CD14-positive monocyte (primary cell): ENCODE data around the gene FAM111B. TPM values are rescaled to one million over a fixed set of nuclear protein-coding genes. Genes with fewer than 3 reads are reported as not detected.
"Not testable (repeated sequence)": the region's sequence is repeated elsewhere in the genome, so short reads cannot be mapped to it uniquely, and the experiment has no call there.

Experiments
- DNase-seq, 3 donors: peaks; one replicate each; pipeline ENCODE4 v3.0.0-alpha.2; 2011 to 2022
- H2AFZ ChIP-seq: 2 replicates; pipeline ENCODE4 v1.6.0; 2012; ENCODE audit warnings: mild to moderate bottlenecking, low read depth, low read length, inconsistent platforms; ENCODE audit not compliant: insufficient read depth, poor library complexity, severe bottlenecking
- H3K27ac ChIP-seq, 2 donors: 1 replicate in 1 of 2; 2 replicates in 1 of 2; pipeline ENCODE4 v1.5.1; 2012 to 2013; ENCODE audit warnings: low read length in 2 of 2, control low read depth in 1 of 2, inconsistent platforms in 1 of 2, low read depth in 1 of 2, mild to moderate bottlenecking in 1 of 2
- H3K27me3 ChIP-seq, 2 donors: one replicate each; pipeline versions ENCODE4 v1.6.0 to v1.6.1; 2011 to 2013; ENCODE audit warnings: low read length in 2 of 2; ENCODE audit not compliant: control insufficient read depth in 2 of 2, insufficient read depth in 2 of 2
- H3K36me3 ChIP-seq, 2 donors: replicated peaks in 1 of 2; 1 replicate in 1 of 2; 2 replicates in 1 of 2; pipeline versions ENCODE4 v1.5.1 to v1.6.1; 2012 to 2013; ENCODE audit warnings: low read length in 2 of 2, control low read depth in 1 of 2, inconsistent platforms in 1 of 2, mild to moderate bottlenecking in 1 of 2; ENCODE audit not compliant: insufficient read depth in 2 of 2, control insufficient read depth in 1 of 2
- H3K4me1 ChIP-seq, 2 donors: 1 replicate in 1 of 2; 2 replicates in 1 of 2; pipeline versions ENCODE4 v1.5.1 to v1.6.1; 2012 to 2013; ENCODE audit warnings: low read length in 2 of 2, control low read depth in 1 of 2, inconsistent platforms in 1 of 2, mild to moderate bottlenecking in 1 of 2, moderate library complexity in 1 of 2; ENCODE audit not compliant: insufficient read depth in 2 of 2, control insufficient read depth in 1 of 2
- H3K4me2 ChIP-seq: replicated peaks from 2 replicates; pipeline ENCODE3; 2012; ENCODE audit warnings: low read length, moderate library complexity, mild to moderate bottlenecking; ENCODE audit not compliant: poor library complexity, severe bottlenecking; ENCODE audit errors: extremely low read depth
- H3K4me3 ChIP-seq, 3 experiments: fragments of 200-600 bp in 1 of 3; sonication (generic) in 1 of 3; replicated peaks in 1 of 3; 1 replicate in 2 of 3; 2 replicates in 1 of 3; pipeline ENCODE4 v1.5.1; 2011 to 2013; ENCODE audit warnings: low read length in 3 of 3, mild to moderate bottlenecking in 3 of 3, control low read depth in 2 of 3, low read depth in 2 of 3, inconsistent platforms in 1 of 3, moderate library complexity in 1 of 3
- H3K79me2 ChIP-seq: 2 replicates; pipeline ENCODE4 v1.6.0; 2012; ENCODE audit warnings: mild to moderate bottlenecking, control low read depth, inconsistent platforms, low read length, moderate library complexity; ENCODE audit not compliant: insufficient read depth
- H3K9ac ChIP-seq: 2 replicates; pipeline ENCODE4 v1.6.0; 2017; ENCODE audit warnings: low read length, mild to moderate bottlenecking; ENCODE audit not compliant: insufficient read depth, poor library complexity, severe bottlenecking
- H3K9me3 ChIP-seq, 2 donors: replicated peaks in 1 of 2; 1 replicate in 1 of 2; 2 replicates in 1 of 2; pipeline versions ENCODE4 v1.5.1 to v1.6.1; 2012 to 2013; ENCODE audit warnings: low read length in 2 of 2, control low read depth in 1 of 2; ENCODE audit not compliant: control insufficient read depth in 1 of 2, insufficient read depth in 1 of 2
- H4K20me1 ChIP-seq: 2 replicates; pipeline ENCODE4 v1.6.0; 2012; ENCODE audit warnings: mild to moderate bottlenecking, low read length, control low read depth, moderate library complexity; ENCODE audit not compliant: insufficient read depth
- H3K27ac Mint-ChIP-seq, 7 donors: one replicate each; pipeline ENCODE4 v1.8.0; 2020; ENCODE audit warnings: mild to moderate bottlenecking in 7 of 7, mixed read lengths in 7 of 7, moderate library complexity in 6 of 7, inconsistent platforms in 2 of 7
- H3K27me3 Mint-ChIP-seq, 3 donors: one replicate each; pipeline ENCODE4 v1.8.0; 2021 to 2022; ENCODE audit warnings: low read depth in 3 of 3, mild to moderate bottlenecking in 3 of 3, mixed read lengths in 3 of 3, moderate library complexity in 3 of 3, inconsistent platforms in 1 of 3
- H3K36me3 Mint-ChIP-seq, 2 donors: one replicate each; pipeline ENCODE4 v1.8.0; 2020; ENCODE audit warnings: mixed read lengths in 2 of 2, inconsistent platforms in 1 of 2, mild to moderate bottlenecking in 1 of 2
- H3K4me1 Mint-ChIP-seq: one replicate; pipeline ENCODE4 v1.8.0; 2020; ENCODE audit warnings: mild to moderate bottlenecking, mixed read lengths
- H3K4me3 Mint-ChIP-seq, 2 donors: one replicate each; pipeline ENCODE4 v1.8.0; 2020; ENCODE audit warnings: mild to moderate bottlenecking in 2 of 2, mixed read lengths in 2 of 2, moderate library complexity in 1 of 2
- H3K9me3 Mint-ChIP-seq, 7 donors: one replicate each; pipeline ENCODE4 v1.8.0; 2020 to 2022; ENCODE audit warnings: mixed read lengths in 7 of 7, mild to moderate bottlenecking in 6 of 7, moderate library complexity in 6 of 7, inconsistent platforms in 2 of 7
- CTCF ChIP-seq: fragments of 200-600 bp; IDR thresholded peaks from one replicate; pipeline ENCODE4 v1.8.0; 2022; ENCODE audit warnings: antibody characterized with exemption, mild to moderate bottlenecking
- WGBS: methylation state at CpG from one replicate; pipeline ENCODE4 v1.1.5; 2013; ENCODE audit warnings: missing lambda C conversion rate; ENCODE audit not compliant: insufficient coverage; 5-methylcytosine and 5-hydroxymethylcytosine counted together
- intact Hi-C, 2 donors: fragments of 100-400 bp; cut with micrococcal nuclease; formaldehyde crosslinking; loops; one replicate each; pipeline versions ENCODE4 v1.15.0 to v1.15.1; 2023
- polyA plus RNA-seq, 3 donors: library from polyadenylated mRNA; depleted of rRNA in 1 of 3; unstranded in 2 of 3; stranded (reverse) in 1 of 3; fragments of 300-500 nt in 2 of 3; fragments of >200 nt in 1 of 3; fragmentation: Illumina TruSeq in 2 of 3; gene quantifications; 1 replicate in 2 of 3; 2 replicates in 1 of 3; pipeline ENCODE4 v1.2.3, GENCODE V29; 2012 to 2021

FAM111B gene
- polyA plus RNA-seq, 3 donors = 0.09 TPM; not detected in 2

- Mint-ChIP-seq H3K27me3 (no peaks in the 10 kb centered on the region), H3K4me1 (no peaks in the 10 kb centered on the region), H3K27ac (no peak overlapping the region), H3K4me3 (no peak overlapping the region), H3K9me3 (peaks cover 33 to 45% (median 37%) of the 10 kb centered on the region in 7 donors), H3K36me3 (peaks cover 67 to 84% of the 10 kb centered on the region in 2 donors)
- intact Hi-C loops = no loop called here
- H3K9me3 ChIP-seq = peaks cover 22 to 48% of the 10 kb centered on the region in 2 donors
- no peak overlapping the region for H3K27ac ChIP-seq
- no peak overlapping the region for H2AFZ ChIP-seq
- H3K36me3 ChIP-seq = peaks cover 15 to 84% of the 10 kb centered on the region in 2 donors
- H3K79me2 ChIP-seq = no peaks in the 10 kb centered on the region
- no peaks in the 10 kb centered on the region for H3K27me3 ChIP-seq
- H3K4me2 ChIP-seq = no peak overlapping the region
- H4K20me1 ChIP-seq = no peaks in the 10 kb centered on the region
- no peak for DNase-seq
- no peak overlapping the region for H3K4me3 ChIP-seq
- no peaks in the 10 kb centered on the region for H3K4me1 ChIP-seq
- no peak overlapping the region for H3K9ac ChIP-seq
- TF ChIP-seq CTCF = no peak
Observed at GRCh38 chr11:59119826-59120225, 12.8 kb downstream of the FAM111B start.

DNA sequence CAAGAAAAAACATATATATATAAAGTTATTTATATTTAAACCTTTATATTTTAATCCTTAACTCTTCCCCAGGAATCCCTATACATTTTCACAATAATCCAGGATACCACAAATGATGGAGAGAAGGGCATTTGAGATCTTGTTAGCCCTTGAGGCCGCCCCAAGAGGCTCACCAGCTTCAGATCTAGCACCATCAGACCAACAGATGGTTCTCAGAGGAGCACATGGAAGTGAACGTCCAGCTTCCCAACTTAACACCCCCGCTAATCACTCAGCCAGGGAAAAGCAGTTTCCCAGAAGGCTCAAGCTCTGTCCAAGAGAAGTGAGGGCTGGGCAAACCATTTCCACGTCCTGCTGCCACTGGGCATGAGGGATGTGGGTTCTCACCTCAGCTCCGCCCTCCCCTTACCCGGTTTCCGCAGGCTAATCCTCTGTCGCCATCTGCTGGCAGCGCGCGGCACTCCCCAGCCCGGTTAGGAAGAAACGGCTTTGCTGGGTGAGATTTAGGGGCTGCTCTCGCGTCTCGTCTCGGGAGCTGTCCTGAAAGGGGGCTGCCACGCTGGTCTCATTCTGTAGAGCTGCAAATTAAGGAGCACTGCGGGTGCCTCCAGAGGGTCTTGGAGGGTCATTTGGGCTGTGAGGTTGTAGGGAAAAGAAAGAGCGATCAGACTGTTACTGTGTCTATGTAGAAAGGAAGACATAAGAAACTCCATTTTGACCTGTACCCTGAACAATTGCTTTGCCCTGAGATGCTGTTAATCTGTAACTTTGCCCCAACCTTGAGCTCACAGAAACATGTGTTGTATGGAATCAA lies 28.8 kb downstream of the FAM111B start:
- 15% methylated on average over 9 of the region's 20 CpGs for WGBS
- Histone ChIP-seq H3K79me2 (peaks cover 6% of the 10 kb centered on the region), H3K9ac (no peak overlapping the region), H3K4me1 (peaks cover 5 to 8% of the 10 kb centered on the region in 2 donors), H3K36me3 (peaks cover 16 to 55% of the 10 kb centered on the region in 2 donors), H3K27ac (no peak overlapping the region), H4K20me1 (no peaks in the 10 kb centered on the region), H2AFZ (peak overlapping the region; percentile 80), H3K4me2 (peak overlapping the region; percentile 49), H3K4me3 (no peak overlapping the region), H3K27me3 (no peaks in the 10 kb centered on the region), H3K9me3 (peaks cover 16 to 26% of the 10 kb centered on the region in 2 donors)
- Mint-ChIP-seq H3K36me3 (peaks cover 60 to 65% of the 10 kb centered on the region in 2 donors), H3K4me3 (peak overlapping the region; percentile 78 to 97), H3K4me1 (peaks cover 6% of the 10 kb centered on the region), H3K9me3 (peaks cover 18 to 27% (median 23%) of the 10 kb centered on the region in 7 donors), H3K27me3 (peaks cover 0 to 3% (median 0%) of the 10 kb centered on the region in 3 donors), H3K27ac (peak overlapping the region in 5 of 7 donors; percentile 19 to 87 (median 62))
- TF ChIP-seq CTCF = peak; percentile 97
- intact Hi-C loops = no loop called here
- peak; percentile 63 to 71 (median 70) for DNase-seq

- peak overlapping the region in 1 of 7 donors; percentile 19 for H3K27ac Mint-ChIP-seq
- H4K20me1 ChIP-seq, DNase-seq, H3K27me3 ChIP-seq, H3K27me3 Mint-ChIP-seq, H3K4me3 ChIP-seq, H3K27ac ChIP-seq, H3K9ac ChIP-seq, H3K4me1 ChIP-seq, H3K4me3 Mint-ChIP-seq, H3K4me2 ChIP-seq, H3K4me1 Mint-ChIP-seq, H3K79me2 ChIP-seq, intact Hi-C loops: not testable (repeated sequence)
- WGBS = 85% methylated on average over 5 of the region's 6 CpGs
- peaks cover 55 to 58% of the 10 kb centered on the region in 2 donors for H3K36me3 Mint-ChIP-seq
- Histone ChIP-seq H2AFZ (peak overlapping the region; percentile 80), H3K9me3 (peaks cover 10 to 19% of the 10 kb centered on the region in 2 donors), H3K36me3 (peaks cover 16 to 48% of the 10 kb centered on the region in 2 donors)
- peaks cover 11 to 20% (median 17%) of the 10 kb centered on the region in 7 donors for H3K9me3 Mint-ChIP-seq
Observed at GRCh38 chr11:59136551-59136950, 29.5 kb downstream of the FAM111B start.
